SK-N-MC (cell line): ENCODE results near the gene SPATS2L.

ENCODE experiments used
- EZH2 ChIP-seq: fragments of 200-600 bp; sonication (generic); IDR thresholded peaks from one replicate; pipeline ENCODE4 v1.6.1; 2017; ENCODE audit warnings: antibody characterized with exemption
- POLR2AphosphoS5 ChIP-seq: IDR thresholded peaks from 2 replicates; pipeline ENCODE4 v1.6.1; 2012; ENCODE audit warnings: mild to moderate bottlenecking, low read depth, low read length, borderline replicate concordance

GRCh38 chr2:200360364-200360763, 53.9 kb downstream of the SPATS2L start:
- TF ChIP-seq EZH2, result no peak
- no peak for TF ChIP-seq POLR2AphosphoS5
